DMS79 treated with DMSO at 0.1 percent for 48 hours (cell line): Measurements from ENCODE around the gene BLM.
"Not testable (repeated sequence)": the region's sequence is repeated elsewhere in the genome, so short reads cannot be mapped to it uniquely, and the experiment has no call there.

ENCODE experiments used
- DNase-seq: peaks from one replicate; lab custom pipeline; 2025; lab: John Stamatoyannopoulos, UW

Gene BLM

DNA sequence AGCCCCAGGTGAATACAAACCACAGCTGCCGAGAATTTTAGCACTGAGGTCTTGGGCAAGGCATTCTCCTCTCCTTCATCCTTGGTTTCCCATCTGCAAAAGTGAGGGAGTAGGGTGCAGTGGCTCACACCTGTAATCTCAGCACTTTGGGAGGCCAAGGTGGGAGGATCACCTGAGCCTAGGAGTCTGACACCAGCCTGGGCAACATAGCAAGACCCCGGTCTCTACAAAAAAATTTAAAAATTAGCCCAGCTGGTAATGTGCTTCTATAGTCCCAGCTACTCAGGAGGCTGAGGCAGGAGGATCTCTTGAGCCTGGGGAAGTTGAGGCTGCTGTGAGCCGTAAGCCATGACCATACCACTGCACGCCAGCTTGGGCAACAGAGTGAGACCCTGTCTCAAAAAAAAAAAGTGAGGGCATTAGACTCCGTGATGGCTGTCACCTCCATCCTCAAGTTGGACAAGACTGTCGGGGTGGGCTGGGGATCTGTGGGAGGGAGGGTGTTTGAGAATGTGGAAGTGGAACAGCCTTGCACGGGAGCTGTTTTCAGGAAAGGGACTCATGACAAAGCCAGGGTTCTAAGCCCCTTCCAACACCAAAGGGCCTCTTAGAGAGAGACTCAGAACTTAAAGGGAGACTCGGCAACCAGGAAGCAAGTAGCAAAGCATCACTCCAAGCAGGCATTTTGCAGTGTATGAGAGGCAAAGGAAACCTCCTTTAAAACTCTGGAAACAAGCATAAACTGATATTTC, 105.2 kb downstream of the BLM start:
- no peak for DNase-seq

DNA sequence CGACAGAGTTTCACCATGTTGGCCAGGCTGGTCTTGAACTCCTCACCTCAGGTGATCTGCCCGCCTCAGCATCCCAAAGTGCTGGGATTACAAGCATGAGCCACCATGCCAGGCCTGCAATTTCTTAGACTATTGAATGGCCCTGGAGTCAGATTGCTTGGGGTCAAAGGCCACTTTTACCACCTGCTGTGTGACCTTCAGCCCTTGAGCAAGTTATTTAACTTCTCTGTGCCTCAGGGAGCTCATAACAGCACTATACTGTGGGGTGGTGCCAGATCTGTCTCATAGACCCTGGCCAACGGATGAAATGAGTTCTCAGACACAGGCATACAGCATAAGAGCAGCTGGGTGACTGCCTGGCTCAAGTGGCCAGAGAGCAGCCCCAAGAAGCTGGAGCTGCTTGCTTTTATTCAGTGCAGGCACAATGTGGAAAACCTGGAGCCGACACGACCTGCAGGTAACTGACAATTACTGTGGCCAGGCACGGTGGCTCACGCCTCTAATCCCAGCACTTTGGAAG, 106.4 kb downstream of the BLM start:
- no peak for DNase-seq

DNA sequence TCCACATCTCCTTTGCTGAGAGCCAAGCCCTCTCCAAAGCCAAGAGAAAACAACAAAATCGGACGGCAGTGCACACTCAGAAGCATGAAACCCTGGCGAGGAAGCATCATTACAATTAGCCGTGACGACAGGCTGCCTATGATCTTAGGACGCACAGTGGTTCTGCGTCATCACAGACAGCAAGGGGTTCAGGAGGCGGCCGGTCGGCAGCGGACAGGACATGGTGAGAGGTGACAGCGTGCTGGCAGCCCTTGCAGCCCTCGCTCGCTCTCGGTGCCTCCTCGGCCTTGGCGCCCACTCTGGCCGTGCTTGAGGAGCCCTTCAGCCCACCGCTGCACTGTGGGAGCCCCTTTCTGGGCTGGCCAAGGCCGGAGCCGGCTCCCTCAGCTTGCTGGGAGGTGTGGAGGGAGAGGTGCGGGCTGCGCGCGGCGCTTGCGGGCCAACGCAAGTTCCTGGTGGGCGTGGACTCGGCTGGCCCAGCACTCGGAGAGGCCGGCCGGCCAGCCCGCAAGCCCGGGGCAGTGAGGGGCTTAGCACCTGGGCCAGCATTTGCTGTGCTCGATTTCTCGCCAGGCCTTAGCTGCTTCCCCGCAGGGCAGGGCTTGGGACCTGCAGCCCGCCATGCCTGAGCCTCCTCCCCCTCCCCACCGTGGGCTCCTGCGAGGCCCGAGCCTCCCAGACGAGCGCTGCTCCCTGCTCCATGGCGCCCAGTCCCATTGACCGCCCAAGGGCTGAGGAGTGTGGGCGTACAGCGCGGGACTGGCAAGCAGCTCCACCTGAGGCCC, 108.2 kb downstream of the BLM start:
- DNase-seq: not testable (repeated sequence)

DNA sequence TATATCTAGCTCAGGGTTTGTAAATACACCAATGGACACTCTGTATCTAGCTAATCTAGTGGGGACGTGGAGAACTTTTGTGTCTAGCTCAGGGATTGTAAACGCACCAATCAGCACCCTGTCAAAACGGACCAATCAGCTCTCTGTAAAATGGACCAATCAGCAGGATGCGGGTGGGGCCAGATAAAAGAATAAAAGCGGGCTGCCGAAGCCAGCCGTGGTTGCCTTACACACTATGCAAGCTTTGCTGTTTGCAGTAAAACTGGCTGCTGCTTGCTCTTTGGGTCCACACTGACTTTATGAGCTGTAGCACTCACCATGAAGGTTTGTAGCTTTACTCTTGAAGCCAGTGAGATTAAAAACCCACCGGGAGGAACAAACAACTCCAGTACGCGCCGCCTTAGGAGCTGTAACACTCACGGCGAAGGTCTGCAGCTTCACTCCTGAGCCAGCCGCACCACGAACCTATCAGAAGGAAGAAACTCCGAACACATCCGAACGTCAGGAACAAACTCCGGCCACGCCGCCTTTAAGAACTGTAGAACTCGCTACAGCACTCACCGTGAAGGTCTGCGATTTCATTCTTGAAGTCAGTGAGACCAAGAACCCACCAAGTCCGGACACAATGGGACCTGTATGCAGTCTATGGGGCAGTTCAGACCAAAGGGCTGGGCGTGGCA, 109.2 kb downstream of the BLM start:
- DNase-seq: not testable (repeated sequence)

DNA sequence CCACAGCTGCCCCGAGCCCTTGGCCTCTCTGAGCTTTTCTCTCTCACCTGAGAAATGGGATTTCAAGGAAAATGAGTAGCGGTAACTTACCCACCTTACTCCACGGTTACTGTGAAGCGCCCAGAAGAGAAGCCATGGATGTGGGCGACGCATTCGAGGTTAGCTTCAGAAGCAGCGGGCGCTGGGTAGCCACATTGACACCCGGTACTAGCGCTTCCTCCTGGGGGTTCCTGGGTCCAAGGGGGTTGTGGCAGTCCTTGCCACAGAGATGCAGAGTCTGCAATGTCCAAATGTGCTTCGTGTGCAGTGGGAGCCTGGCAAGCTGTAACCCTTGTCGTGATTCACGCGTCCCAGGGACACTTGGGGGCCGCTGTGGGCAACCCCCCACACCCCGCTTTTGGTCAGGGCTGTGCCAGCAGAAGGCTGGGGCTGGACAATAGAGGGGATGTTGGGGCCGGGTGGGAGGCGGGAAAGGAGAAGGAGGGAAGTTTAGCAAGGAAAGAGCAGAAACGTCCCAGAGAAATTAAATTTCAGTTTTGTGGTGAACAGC, 109.8 kb downstream of the BLM start:
- DNase-seq: no peak

DNA sequence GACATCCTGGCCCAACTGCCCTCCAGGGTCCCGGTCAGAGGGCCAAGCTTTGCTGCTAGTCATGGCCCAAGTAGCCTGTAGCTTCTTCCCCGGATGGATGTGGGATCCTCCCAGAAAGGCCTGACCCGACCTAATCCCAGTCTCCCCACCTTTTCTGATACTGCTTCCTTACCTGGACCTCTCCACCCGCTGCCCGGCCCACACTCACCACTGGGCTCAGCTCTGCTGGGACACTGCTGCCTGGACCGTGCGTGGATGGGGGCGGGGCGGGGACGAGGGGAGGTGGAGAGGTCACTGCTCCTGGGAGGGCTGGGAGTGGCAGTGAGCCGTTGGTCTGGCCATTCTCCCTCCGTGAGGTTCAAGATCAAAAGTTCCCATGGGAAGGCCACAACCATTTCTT, 111.0 kb downstream of the BLM start:
- DNase-seq: no peak

DNA sequence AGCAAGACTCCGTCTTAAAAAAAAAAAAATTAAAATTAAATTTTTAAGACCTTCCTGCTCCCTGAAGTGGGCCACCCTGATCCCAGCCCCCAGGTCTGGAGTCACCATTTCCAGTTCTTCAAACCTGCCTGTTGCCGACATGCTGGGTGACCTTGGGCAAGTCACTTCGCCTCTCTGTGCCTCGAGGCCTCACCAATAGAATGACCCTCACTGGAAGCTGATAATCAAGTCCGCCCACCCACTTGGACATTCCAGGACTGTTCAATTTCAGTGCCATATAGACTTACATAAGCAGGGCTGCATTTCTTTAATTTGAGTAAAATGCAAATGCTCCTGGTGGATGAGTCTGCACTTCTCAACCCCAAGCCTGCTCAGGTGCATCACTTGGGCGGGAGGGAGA, 112.0 kb downstream of the BLM start:
- DNase-seq: no peak

DNA sequence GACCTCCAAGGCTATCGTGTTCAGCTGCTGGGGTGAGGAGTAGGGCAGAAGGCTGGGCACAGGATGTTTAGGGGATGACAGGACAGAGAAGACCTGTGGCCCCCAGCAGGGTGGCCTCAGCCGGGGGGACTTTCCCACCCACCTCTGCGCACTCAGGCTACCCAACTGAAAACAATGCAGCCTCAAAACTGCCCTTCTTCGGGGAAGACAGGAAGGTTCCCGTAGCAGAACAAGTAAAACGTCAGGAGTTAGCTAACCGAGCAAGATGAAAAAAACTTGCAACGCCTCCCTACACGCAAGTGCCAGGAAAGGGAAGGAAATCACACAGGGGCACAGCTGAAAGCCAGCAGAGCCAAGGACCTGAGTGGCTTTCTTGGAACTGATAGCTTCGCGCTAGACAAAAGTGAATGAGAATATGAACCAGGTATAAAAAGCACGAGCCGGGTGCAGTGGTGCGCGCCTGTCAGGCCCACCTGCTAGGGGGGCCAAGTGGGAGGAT, 112.8 kb downstream of the BLM start:
- no peak for DNase-seq

DNA sequence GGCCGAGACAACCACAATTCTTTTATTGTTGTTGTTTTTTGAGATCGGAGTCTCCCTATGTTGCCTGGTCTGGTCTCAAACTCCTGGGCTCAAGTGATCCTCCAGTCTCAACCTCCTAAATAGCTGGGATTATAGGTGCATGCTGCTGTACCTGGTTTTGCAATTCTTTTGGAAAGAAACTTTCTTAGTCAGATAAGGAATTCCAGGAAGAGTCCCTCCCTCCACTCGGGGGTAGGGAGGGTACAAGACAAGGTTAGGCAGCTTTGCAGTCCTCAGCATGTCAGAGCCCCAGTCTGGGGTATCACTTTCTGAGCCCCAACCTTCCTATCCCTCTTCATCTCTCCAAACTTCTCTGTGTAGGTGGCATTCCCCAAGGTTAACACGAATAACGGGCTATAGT, 117.5 kb downstream of the BLM start:
- no peak for DNase-seq

DNA sequence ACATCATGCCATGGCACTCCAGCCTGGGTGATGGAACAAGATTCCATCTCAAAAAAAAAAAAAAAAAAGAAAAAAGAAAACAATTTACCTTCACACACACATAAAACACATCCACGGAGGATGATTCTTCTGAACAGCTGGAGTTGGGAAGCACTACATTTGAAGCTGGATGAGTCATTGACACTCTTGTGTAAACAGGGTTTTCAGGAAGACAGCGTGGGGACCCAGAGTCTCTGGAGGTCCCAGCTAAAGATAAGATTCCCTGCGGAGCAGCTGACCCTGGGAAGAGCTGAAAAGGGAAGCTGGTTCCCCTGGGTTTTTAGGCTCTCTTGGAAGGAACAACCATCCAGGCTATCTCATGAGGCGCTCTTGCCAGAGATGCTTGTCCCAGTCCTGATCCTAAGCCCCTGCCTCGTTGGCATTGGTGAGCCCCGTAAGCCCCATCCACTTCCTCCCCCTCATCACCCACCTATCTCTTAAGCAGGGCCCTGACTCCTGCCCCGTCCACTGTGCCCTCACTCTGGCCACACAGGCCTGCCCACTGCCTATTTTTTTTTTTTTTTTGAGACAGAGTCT, 119.2 kb downstream of the BLM start:
- DNase-seq: no peak

DNA sequence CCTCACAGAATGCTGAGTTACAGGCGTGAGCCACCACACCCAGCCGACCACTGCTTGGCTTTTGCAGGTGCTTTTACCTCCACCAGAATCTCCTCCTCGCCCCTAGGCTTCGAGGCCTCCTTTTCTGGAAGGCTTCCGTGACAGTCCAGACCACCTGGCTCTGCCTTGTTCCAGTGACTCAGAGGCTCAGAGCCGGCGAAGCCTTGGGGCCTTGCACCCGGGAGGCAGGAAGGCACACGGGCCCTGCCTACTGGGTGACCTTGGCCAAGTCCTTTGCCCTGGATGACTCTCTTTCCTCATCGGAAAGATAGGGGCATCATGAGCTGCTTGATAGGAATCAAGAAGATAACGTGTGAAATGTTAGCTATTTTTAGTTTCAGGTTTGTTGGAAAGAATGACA, 119.9 kb downstream of the BLM start:
- DNase-seq: no peak

DNA sequence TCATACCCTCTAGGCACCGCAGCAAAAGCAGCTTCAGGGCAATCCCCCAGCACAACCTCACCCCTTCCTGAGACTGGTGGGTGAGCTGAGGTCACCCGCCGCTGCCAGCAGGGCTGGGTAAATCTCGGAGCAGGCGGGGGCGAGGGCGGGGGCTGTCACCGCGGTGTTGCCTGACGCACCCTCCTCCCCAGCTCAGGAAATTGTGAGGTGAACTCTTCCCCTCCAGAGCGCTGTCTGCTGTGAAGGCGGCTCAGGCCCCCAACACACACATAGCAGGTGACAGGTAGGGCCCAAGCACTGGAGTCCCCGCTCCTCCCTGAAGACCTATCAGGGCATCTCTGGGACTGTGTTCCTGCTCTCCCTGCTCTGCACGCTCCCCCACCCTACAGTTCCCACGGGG, 121.0 kb downstream of the BLM start:
- no peak for DNase-seq

DNA sequence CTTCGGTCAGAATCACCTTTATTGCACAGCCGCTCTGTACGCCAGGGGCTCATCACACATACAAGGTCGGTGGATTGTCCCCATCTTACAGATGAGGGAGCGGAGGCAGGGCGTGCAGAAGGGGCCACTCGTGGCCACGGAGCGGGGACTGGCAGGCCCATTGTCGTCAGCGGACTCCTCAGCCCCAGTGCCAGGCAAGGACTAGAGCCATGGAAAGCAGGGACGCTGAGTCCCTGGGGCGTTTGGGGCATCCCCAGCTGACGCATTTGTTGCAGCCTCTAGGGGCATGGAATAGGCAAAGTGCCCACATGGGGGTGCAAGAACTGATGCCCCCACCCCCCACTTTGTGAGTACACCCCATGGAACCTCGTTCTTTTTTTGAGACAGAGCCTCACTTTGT, 121.4 kb downstream of the BLM start:
- DNase-seq: no peak

DNA sequence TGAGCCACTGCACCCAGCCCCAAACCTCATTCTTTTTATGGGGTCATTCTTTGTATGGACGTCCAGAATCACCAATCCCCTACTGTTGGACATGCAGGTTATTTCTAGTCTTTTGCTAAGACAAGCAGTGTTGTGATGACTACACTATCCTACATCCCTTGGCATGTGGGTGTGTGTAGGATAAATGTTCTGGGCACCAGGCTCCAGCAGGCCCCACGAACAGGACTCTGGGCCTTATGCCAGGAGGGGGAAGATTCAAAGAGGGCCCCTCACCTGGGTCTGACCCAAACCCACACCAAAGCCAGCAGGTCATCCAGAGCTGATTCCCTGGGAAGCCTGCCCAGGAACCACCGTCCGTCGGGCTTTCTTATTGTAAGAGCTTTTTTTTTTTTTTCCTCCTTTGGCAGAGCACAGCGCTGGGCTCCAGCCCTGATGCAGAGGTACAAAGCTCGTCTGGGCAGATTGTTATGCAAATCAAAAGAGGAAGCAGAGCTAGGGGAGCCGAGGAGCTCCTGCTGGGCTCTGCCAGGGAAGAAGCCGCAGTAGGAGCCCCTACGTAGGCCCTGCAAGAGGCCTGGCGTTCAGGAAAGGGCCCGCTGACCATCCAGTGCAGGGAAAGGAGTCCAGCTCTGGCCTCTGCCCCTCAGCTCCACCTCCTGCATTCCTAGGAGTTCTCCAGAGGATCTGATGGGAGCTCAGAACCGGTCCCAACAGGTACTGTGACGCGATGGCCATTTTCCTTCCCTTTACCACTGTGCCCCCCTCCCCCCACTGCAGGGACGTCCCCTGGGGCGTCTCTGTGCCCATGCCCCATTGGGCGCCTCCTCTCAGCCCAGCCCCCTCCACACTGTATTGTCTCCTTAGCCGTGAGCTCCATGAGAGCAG, 122.3 kb downstream of the BLM start:
- DNase-seq: no peak

DNA sequence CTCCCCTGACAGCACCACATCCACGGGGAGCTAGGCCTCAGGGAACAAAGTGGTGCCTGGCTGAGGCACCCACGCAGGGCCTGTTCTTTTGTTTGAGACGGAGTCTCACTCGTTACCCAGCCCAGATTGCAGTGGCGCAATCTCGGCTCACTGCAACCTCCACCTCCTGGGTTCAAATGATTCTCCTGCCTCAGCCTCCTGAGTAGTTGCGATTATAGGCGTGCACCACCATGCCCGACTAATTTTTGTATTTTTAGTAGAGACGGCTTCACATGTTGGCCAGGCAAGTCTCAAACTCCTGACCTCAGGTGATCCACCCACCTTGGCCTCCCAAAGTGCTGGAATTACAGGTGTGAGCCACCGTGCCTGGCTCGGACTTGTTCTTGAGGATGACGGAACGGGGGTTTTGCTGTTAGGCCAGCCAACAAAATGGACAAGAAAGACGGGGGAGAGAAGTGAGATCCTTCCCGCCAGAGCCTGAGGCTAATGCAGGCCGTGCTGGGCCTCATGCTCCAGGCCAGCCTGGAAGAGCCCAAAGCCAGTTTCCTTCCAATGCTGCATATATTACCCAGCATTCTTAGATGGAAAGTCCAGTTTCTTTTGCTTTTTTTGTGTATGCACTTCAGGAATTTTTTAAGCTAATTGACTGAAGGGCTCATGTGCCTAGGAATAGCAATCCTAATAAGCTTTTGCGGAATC, 123.2 kb downstream of the BLM start:
- DNase-seq: no peak

DNA sequence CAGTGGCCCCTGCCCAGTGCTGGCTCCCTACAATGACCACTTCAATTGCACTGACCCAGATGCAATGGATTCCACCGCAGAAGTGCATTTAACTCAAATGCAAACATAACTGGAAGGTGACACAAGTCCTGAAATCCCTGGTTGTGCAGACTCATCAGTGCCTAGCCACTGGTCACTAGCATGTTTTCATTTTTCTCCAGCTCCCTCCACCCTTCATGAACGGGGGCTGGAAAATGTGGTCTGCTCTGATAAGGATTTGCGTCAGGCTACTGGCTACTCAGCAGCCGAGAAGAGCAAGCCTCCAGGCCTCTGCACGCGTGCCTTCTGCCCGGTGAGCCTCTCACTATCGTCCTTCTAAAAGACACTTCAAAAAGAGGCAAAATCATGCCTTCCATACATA, 123.8 kb downstream of the BLM start:
- no peak for DNase-seq

DNA sequence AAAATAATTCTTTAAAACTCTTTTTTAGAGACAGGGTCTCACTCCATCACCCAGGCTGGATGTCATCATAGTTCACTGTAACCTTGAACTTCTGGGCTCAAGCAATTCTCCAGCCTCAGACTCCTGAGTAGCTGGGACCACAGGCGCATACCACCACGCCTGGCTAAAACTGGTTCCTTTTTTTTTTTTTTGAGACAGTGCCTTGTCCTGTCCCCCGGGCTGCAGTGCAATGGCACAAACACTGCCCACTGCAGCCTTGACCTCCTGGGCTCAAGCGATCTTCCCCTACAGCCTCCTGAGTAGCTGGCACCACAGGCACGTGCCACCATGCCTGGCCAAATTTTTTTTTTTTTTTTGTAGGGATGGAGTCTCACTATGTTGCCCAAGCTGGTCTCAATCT, 127.5 kb downstream of the BLM start:
- no peak for DNase-seq

DNA sequence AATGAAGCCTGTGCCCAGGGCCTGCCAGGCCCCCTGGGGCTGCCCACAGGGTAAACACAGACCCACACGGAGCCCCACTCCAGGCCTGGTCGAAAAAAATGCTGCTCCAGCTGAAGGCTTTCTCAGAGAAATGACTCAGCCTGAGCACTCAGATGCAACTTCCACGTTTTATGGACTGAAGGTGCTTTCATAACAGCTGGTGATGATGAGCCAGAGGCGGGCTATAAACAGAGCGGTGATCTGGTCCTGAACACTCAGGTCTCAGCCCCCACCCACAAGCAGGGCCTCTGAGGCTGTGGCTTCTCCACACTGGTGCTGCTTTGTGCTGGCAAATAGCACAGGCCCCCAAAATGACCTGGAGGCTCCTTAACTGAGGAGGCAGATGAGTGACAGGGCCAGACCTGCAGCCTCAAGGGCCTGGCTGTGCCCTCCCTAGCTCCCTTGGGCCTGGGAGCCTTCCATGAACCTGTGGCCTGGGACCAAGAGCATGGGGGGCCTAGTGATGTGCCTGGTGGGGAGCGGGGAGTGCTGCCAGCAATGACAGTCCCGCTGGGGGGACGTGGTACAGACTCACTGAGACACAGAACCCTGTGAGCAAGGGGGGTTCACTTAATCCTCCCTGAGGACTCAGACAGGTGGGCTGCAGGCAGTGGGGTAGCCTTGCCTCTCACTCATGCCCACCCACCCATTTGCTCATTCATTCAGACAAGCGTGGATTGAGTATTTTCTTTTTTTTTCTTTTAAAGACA, 128.2 kb downstream of the BLM start:
- no peak for DNase-seq

DNA sequence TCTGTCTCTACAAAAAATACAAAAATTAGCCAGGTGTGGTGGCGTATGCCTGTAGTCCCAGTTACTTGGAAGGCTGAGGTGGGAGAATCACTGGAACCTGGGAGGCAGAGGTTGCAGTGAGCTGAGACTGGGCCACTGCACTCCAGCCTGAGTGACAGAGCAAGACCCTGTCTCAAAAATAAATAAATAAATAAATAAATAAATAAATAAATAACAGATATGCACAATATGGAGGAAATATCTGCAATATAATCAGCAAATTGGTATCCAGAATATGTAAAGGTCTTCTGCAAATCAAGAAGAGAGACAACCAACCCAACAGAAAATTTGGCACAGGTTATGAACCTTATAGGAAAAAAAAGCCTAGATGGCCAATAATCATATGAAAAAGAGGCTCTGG, 132.3 kb downstream of the BLM start:
- DNase-seq: not testable (repeated sequence)

DNA sequence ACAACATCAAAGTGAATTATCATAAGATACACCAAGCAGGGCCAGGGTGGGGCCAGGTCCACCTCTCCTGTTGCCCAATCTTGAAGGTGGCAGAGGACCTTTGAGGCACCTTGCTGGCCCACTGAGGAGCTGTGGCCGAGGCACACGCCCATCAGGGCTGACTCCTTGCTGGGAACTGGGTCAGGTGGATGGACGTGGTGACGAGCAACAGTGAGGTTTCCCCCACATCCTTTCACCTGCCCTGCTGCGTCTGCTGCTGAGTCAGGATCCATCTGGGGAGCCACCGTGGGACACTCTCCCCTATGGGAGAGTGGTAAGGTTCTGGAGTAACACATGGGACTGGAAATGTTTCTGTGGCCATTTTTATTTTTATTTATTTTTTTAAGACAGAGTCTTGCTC, 134.0 kb downstream of the BLM start:
- DNase-seq: no peak
